IMR-90 (cell line): ENCODE measurements around the gene FTL. TPM values are rescaled to one million over a fixed set of nuclear protein-coding genes. Genes with fewer than 3 reads are reported as not detected.

ENCODE experiments used
- RAD21 ChIP-seq: IDR thresholded peaks from 2 replicates; pipeline ENCODE4 v1.6.1; 2012; ENCODE audit warnings: low read length, improper control_type of control experiment
- RCOR1 ChIP-seq: IDR thresholded peaks from 2 replicates; pipeline ENCODE4 v1.6.1; 2012; ENCODE audit warnings: mild to moderate bottlenecking, low read length, improper control_type of control experiment; ENCODE audit not compliant: insufficient replicate concordance
- polyA plus RNA-seq, 3 experiments: library from polyadenylated mRNA; depleted of rRNA; stranded (reverse); fragments of >200 nt; gene quantifications; 2 replicates each; pipeline ENCODE4 v1.2.3, GENCODE V29; 2012; ENCODE audit warnings: low replicate concordance in 1 of 3
- total RNA-seq: library from RNA; depleted of rRNA; stranded (reverse); fragments of >200 nt; gene quantifications from 2 replicates; pipeline ENCODE4 v1.2.3, GENCODE V29; 2012
- TF ChIP-seq, protein P1 (sequence below): fragments of 150-350 bp; IDR thresholded peaks from 2 replicates; pipeline ENCODE4 v1.6.1; 2016; ENCODE audit warnings: low read depth, mild to moderate bottlenecking, low read length, moderate library complexity, borderline replicate concordance

The FTL gene
- total and polyA plus RNA-seq, 2 of the 4 experiments (the other 2 are of a cell fraction), result 1,057 to 2,944 TPM

DNA sequence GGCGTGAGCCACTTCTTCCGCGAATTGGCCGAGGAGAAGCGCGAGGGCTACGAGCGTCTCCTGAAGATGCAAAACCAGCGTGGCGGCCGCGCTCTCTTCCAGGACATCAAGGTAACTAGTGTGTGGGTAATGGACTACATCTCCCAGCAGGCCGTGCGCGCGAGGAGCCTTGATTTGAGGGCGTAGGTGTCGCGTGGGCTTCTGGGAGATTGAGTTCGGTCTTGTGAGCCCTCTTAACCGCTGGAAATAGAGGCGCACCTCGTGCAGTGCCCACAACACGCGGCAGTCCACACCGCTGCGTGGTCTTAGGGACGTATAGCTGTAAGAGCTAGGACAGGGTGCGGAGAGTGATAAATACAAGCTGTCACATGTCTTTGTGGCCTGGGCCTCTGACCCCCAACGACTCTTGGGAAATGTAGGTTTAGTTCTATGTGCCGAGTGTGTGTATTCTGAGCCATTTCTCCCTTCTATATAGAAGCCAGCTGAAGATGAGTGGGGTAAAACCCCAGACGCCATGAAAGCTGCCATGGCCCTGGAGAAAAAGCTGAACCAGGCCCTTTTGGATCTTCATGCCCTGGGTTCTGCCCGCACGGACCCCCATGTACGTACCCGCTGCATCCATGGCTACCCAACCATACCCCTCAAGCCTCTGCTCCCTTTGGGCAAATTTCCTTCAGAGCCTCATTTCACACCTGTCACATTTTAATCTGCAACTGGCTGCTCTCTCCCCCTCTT lies 864 bp downstream of the FTL start (continued):
- TF ChIP-seq, protein P1, sequence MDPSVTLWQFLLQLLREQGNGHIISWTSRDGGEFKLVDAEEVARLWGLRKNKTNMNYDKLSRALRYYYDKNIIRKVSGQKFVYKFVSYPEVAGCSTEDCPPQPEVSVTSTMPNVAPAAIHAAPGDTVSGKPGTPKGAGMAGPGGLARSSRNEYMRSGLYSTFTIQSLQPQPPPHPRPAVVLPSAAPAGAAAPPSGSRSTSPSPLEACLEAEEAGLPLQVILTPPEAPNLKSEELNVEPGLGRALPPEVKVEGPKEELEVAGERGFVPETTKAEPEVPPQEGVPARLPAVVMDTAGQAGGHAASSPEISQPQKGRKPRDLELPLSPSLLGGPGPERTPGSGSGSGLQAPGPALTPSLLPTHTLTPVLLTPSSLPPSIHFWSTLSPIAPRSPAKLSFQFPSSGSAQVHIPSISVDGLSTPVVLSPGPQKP, result no peak
- TF ChIP-seq RAD21 (no peak), RCOR1 (no peak)
